NCI-H1417 (cell line): Measurements from ENCODE around the gene ING2.
"Not testable (repeated sequence)": the region's sequence is repeated elsewhere in the genome, so short reads cannot be mapped to it uniquely, and the experiment has no call there.

Experiments used
- DNase-seq, 3 experiments: peaks; one replicate each; lab custom pipeline; 2025; lab: John Stamatoyannopoulos, UW

ING2 gene, protein sequence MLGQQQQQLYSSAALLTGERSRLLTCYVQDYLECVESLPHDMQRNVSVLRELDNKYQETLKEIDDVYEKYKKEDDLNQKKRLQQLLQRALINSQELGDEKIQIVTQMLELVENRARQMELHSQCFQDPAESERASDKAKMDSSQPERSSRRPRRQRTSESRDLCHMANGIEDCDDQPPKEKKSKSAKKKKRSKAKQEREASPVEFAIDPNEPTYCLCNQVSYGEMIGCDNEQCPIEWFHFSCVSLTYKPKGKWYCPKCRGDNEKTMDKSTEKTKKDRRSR

DNA sequence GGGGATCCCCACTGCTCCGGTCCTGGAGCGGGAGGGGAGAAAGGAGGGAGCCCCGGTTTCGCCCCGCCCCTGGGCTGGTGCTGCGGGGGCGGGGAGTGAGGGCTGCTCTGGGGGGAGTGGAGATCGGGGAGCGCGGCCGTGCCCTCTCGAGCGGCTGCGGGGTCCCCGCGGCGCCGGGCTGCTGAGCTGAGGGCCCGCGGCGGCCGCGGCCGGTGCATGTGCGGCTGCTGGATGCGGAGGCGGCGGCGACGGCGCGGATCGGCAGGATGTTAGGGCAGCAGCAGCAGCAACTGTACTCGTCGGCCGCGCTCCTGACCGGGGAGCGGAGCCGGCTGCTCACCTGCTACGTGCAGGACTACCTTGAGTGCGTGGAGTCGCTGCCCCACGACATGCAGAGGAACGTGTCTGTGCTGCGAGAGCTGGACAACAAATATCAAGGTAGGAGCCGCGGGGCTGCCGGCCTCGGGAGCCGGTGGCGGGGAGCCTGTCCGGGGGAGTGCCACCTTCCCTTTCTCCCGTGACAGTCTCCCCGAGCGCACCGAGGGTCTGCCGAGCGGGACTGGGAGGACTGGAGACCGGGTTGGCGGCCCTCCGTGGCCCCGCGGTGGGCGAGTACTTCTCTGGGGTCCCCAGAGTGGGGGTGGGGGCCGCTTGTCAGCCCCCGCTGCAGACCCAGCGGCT, at the start of gene ING2:
Gene ING2 (plus strand): TSS at position 129 of the 681 bp plus-strand sequence. CDS start 138 bp downstream, at position 267.
- peak; percentile 50 to 96 (median 94) for DNase-seq

DNA sequence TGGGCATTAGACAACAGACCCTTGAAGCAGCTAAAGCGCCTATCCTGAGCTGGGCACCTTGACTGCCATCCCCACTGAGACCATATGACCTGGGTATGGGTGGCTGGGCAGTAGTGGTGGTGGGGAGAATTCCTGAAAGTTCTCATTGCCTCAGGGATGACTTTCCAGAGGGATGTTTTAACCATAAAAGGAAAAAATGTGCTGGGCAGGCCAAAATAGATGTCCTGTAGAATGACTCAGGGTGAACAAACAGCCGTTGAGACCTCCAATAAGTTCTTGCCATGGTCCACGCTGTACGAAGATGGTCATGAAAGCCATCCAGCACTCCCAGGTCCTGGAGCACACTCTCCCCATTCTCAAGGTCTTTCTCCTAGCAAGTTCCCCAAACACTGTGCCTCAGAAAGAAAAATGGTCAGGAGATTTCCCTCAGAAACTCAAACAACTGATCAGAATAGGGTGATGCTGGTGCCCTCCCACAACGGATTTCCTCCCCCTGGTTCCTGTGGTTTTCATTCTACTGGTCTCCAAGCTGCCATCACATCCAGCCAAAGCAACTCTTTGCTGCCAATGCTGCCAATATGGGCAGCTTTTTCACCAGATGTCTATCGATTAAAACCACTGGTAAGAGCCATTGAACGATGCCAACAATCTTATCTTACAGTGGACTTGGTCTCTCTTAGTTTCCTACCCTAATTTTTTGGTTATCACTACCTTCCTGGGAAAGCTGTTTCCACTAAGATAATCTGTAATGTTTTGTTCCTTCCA, 49.2 kb upstream of the ING2 start:
- DNase-seq, result no peak

DNA sequence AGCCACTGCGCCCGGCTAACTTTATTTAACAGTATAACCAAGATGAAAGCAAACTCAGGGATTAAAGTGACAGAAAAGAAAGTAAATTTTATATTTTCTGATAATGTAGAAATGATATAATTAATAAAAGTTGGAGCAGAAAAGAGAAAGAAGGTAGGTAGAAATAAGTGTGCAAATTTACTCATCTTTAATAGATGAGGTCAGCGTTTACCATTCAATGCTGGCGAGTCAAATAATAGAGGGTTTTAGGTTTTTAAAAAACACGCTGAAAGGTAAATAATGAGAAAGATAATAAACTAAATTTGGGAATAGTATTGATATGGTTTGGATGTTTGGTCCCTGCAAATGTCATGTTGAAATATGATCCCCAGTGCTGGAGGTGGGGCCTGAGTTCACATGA, 46.9 kb upstream of the ING2 start:
- no peak for DNase-seq

DNA sequence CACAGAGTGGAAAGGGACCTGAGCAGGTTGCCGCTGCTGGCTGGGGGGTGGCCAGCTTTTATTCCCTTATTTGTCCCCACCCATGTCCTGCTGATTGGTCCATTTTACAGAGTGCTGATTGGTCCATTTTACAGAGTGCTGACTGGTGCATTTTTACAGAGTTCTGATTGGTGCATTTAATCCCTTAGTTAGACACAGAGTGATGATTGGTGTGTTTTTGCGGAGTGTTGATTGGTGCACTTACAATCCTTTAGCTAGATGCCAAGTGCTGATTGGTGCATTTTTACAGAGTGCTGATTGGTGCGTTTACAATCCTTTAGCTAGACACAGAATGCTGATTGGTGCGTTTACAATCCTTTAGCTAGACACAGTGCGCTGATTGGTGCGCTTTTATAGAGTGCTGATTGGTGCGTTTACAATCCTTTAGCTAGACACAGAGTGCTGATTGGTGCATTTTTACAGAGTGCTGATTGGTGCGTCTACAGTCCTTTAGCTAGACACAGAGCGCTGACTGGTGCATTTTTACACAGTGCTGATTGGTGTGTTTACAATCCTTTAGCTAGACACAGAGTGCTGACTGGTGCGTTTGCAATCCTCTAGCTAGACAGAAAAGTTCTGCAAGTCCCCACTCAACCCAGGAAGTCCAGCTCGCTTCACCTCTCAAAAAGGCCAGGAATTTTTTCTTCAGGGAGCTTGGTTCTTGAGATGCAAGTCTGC, 40.8 kb upstream of the ING2 start:
- DNase-seq, result not testable (repeated sequence)

DNA sequence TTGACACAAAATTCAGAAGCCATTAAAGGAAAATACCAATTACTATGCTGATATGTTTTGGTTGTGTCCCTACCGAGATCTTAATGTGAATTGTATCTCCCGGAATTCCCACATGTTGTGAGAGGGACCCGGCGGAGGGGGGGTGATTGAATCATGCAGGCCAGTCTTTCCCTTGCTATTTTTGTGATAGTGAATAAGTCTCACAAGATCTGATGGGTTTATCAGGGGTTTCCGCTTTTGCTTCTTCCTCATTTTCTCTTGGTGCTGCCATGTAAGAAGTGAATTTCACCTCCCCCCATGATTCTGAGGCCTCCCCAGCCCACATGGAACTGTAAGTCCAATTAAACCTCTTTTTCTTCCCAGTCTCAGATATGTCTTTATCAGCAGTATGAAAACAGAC, 39.0 kb upstream of the ING2 start:
- DNase-seq, result not testable (repeated sequence)

DNA sequence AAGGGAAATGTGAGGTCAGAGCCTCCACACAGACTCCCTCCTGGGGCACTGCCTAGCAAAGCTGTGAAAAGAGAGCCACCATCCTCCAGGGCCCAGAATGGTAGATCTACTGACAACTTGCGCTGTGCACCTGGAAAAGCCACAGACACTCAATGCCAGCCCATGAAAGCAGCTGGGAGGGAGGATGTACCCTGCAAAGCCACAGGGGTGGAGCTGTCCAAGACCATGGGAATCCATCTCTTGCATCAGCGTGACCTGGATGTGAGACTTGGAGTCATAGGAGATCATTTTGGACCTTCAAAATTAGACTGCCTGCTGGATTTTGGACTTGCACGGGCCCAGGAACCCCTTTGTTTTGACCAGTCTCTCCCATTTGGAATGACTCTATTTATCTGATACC, 37.6 kb upstream of the ING2 start:
- DNase-seq, result no peak

DNA sequence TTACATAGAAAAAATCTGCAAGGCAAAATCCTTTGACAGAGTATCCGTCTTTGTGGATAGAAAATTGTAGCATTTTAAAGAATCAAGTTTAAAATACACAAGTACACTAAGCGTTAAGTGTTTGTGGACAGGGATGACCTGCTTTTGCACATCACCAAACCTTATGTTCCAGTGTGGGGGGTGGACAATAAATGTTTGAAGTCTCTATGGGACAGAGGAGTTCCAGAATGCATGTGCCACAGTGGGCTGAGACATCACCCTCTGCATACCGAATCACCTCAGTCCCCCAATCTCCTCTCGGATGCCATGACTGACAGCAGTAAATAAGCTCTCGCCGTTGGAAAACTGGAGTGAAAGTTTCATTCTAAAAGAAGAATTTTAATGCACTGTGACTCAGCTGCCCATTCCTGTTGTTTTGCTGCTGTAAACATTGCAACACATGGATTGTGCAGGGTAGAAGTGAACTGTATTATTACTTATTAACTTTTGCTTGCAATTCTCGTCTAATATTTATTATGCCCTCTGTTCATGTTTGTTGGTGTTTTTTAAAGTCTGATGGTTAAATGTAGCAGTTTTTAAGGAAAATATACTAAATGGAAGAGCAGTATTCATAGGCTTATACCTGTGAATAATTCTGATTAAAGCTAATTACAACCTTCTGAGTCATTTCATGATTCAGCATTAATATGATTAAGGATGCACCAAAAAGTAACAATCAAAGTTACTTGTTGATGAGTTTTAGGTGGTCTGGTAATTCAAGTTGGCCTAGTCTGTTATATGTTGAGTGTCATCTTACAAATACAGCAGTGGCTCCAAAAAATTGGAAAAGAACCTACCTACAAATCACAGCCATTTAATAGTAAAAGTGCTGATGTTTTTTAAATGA, 36.4 kb upstream of the ING2 start:
- DNase-seq, result no peak

DNA sequence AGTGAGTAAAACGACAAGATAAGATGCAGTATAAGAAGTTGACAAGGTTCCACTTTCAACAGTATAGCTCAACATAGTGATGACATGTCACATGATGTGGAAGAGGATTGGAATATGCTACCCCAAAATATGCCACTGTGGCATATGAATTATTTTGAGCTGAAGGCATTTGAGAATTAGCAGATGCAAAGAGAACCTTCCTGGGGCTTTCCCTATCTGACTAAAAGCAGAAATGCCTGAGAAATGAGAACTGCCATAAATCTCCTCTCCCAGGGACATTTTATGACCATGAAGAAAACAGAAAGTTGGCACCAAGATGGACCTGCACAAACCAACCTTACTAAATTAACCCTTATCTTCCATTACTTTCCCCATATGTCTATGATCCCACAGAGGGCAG, 35.6 kb upstream of the ING2 start:
- DNase-seq, result no peak

DNA sequence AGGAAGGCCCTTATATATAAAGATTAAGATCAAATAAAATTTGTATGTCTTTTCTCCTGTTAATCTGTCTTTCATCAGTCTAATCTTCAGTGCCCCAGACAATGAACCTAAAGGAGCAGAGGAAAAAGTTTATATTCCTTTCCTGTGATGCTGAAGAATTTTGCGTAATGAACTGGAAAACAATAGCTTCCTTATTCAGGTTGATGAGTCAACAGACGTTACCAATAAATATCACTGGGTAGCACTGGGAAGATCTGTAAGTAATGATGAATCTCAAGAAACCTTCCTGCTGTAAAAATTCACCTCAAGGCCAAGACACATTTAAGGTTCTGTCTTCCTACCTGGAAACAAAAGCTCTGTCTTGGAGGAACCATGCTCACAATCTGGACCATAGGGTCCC, 34.9 kb upstream of the ING2 start:
- no peak for DNase-seq

DNA sequence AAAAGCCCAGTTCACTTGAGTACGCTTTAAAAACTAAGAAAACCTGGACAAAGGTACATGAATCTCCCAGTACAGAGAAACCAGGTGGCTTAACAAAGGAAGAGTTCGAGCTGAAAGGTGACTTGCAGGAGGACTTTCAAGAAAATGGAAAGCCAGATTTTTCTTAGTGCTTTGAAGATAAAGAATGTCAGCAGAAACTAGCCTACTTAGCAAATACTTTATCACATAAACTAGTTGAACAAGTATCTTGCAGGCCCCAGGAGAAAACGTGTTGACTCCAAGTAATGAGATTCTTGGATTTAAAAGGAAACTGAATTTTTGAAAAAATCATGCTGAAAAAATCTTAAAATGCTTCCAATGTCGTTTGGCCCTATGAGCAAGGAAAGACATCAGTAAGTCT, 34.0 kb upstream of the ING2 start:
- no peak for DNase-seq

DNA sequence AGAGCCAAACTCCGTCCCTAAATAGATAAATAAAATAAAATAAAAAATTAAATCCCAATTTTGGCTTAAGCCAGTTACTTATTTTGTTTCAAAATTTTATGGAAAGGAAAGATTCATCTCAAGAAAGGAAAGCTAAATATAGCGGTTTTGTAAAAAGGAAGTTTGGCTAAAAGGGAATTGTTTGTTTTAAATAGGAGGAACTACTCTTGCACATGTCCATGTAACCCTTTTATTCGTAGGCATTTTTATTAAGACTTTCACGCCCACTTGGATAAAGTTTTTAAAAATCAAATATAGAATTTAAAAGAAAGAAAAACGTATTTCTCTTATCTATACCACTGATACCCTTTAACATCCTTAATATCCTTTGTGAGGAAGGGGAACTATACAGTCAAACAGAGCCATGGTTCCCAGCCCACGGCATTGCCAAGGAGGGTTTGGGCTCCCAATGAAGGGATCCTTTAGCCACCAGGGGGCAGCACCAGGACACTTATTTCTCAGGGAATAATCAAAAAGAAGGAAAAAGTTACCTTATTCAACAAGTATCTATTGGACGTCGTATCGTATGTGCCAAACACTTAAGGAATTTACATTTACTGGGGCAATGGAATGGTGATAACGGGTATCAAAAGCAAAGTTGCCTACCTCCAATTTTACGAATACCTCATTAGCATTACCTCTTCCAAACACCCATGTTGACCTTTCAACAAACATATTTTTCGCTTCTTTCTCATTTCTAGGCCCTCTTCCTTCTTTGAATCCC, 32.7 kb upstream of the ING2 start:
- DNase-seq, result peak; percentile 54 to 85 (median 78)

DNA sequence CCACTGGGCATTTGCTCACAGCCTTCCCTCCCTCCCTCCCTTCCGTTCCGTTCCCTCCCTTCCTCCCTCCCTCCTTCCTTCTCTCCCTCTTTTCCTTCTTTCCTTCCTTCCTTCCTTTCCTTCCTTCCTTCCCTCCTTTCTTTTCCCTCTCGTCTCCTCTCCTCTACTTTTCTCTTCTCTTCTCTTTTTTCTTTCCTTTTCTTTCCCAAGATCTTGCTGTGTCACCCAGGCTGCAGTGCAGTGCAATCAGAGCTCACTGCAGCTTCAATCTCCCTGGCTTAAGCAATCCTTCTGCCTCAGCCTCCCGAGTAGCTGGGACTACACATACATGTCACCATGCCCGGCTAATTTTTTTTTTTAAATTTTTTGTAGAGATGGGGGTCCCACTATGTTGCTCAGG, 26.7 kb upstream of the ING2 start:
- DNase-seq, result no peak

DNA sequence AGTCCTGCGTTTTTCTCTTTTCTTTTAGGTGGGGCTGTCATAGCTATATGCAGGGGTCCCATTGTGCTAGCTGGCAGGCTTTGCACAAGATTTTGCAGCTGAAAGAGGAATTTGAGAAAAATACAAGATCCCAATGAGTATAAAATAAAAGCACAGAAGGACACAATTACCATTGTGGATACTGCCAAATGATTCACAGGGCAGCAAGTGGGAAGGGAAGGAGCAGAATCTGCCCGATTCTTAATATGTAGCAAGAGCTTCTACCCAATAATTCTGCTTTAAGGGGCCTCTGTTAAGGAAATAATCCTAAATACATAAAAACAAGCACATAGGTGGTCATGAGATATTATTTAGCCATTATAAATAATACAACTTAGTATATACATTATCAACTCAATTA, 25.9 kb upstream of the ING2 start:
- no peak for DNase-seq

DNA sequence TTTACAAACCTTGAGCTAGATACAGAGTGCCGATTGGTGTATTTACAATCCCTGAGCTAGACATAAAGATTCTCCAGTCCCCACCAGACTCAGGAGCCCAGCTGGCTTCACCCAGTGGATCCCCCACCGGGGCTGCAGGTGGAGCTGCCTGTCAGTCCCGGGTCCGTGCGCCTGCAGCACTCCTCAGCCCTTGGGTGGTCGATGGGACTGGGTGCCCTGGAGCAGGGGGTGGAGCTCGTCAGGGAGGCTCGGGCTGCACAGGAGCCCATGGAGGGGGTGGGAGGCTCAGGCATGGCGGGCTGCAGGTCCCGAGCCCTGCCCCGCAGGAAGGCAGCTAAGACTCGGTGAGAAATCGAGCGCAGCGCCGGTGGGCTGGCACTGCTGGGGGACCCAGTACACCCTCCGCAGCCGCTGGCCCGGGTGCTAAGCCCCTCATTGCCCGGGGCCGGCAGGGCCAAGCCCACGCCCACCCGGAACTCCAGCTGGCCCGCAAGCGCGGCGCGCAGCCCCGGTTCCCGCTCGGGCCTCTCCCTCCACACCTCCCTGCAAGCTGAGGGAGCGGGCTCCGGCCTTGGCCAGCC, 22.3 kb upstream of the ING2 start:
- DNase-seq, result not testable (repeated sequence)

DNA sequence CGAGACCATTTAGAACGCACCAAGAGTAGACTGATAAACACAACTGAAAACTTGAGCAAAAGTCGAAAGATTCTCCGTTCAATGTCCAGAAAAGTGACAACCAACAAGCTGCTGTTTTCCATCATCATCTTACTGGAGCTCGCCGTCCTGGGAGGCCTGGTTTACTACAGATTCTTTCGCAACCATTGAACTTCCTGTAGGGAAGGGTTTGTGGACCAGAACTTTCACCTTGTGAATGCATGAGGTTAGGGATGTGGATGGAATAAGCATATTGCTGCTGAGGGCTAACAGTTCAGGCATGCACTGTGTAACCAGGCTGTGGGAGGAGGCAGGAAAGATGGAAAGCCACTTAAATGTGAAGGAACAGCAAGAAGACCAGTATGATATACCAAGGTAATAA, 20.9 kb upstream of the ING2 start:
- no peak for DNase-seq

DNA sequence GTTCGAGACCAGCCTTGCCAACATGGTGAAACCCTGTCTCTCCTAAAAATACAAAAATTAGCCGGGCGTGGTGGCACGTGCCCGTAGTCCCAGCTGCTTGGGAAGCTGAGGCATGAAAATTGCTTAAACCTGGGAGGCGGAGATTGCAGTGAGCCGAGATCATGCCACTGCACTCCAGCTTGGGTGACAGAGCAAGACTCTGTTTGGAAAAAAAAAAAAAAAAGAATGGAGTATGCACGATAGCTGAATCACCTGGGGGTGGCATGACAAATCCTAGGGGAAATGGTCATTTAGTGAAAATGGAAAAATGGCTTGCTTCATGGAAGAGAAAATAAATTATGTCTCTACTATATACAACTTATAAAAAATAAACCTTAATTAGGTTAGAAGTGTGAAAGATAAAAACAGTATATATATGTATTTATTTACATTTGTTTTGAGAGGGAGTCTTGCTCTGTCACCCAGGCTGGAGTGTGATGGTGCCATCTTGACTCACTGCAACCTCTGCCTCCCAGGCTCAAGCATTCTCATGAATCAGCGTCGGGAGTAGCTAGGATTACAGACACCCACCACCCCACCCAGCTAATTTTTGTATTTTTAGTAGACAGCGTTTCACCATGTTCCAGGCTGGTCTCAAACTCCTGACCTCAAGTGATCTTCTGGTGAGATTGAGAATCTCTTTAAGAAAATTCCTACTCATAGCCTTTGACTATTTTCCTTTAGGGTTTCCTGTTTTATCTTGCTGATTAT, 19.3 kb upstream of the ING2 start:
- no peak for DNase-seq

DNA sequence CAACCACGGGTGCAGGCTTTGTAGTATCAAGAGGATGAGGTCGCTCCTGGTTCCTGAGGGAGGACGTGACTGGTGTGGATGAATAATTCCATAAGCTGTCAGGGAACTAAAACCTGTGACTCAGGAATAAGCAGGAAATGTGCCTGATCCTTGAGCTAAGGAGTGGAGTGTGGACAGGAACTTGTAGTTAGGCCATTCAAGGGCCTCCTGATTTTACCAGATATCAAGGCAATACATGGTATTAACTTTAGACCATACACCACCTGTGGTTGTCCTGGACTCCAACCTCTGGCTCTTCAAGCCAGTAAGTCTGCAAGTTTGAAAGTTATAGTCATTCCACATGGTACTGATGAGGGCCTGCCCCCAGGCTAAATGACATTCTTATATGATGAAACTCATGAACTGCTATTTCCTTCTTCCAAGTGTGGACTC, 12.1 kb upstream of the ING2 start:
- no peak for DNase-seq

DNA sequence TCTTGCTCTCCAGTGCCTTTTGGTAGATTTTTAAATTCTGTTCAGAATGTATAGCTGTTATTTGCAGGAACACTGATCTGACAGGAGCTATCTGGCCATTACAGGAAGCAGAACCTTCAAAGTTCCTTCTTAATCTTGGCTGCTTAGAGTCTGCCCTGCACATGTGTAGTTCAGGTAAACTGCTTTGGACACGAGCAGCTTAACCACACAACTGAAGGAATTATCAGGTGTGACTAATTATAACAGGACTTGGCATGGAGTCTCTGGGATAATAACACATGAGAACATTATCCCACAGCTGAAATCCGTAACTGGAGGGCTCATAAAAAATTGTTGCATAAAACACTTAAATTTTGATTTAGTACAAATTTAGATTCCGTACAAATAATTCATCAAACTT, 11.6 kb upstream of the ING2 start:
- DNase-seq, result no peak

DNA sequence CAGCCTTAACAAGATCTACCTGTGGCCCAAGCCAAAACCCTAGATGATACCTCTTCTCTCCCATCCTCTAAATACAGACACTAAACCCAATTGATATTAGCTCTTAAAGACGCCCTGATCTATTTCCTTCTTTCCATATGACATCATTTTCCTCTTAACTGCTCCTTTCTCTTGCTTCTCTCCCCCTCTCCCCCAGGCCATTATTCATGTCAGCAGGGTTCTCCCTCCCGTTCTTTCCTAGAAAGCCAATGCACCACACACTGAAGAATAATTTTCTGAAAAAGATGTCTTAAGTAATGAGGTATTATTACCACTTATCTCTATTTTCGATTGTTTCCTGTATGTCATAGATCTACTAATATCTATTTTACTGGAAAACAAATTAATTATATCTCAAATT, 9.7 kb upstream of the ING2 start:
- no peak for DNase-seq
